ENCODE data around the gene ARID2. TPM values are rescaled to one million over a fixed set of nuclear protein-coding genes. Genes with fewer than 3 reads are reported as not detected.

Gene ARID2
- total RNA-seq, 2 experiments from 2014 or later = 30.1 to 44.9 TPM

DNA sequence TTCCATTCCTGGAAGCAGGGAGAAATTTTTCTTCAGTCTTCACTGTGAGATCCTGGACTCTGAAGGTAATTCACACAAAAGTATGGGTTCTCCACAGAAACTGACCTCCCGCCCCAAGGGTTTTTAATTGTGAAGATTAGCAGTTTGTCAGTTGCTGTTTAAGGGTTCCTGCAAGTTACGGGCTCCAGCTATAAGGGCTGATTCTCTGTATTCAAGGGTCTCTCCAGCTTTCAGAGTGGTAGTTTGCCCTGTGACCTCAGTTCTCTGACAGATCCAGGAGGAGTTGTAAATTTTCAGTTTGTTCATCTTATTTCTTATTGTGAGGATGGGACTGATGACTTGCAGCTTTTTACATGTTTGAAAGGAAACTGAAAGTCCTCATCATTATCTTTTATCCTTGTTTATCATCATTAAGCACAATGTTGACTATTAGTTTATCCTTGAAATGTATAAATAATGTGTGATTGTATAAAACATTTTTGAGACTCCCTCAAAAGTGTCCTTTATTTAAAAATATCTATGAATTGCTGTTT is 149.9 kb downstream of the ARID2 start:
- ChIA-PET CTCF (ENCODE audit: unreplicated experiment) (no interaction called here), POLR2A (no interaction called here)
- Histone ChIP-seq H3K9me2 (ENCODE audit: insufficient read depth, low read length) (no peaks in the 10 kb centered on the region), H3K27ac (ENCODE audit: low read depth, low read length, poor library complexity, severe bottlenecking) (no peak overlapping the region), H3K36me3 (ENCODE audit: insufficient read depth, low read length) (peaks cover 48% of the 10 kb centered on the region), H3K79me2 (ENCODE audit: insufficient read depth, low read depth, low read length) (no peaks in the 10 kb centered on the region), H4K20me1 (ENCODE audit: insufficient read depth, low read length) (no peaks in the 10 kb centered on the region), H3K9me3 (ENCODE audit: low read length) (0 out of 2 replicates have a peak, but pooled peaks cover 5% of the 10 kb centered on the region), H2AFZ (ENCODE audit: low read length) (no peak overlapping the region), H3K4me1 (ENCODE audit: insufficient read depth, low read length, poor library complexity, severe bottlenecking) (no peaks in the 10 kb centered on the region), H3K4me3 (ENCODE audit: low read depth, low read length, poor library complexity, severe bottlenecking) (no peak overlapping the region), H3K4me2 (ENCODE audit: low read length) (no peak overlapping the region)
- intact Hi-C loops (cut with micrococcal nuclease; ENCODE audit: unreplicated experiment) = no loop called here
- DNase-seq (ENCODE audit: low spot score) = no peak
- TF ChIP-seq CTCF (conservative IDR thresholded peaks at IDR 0.05; ENCODE audit: low read length) (no peak), EZH2phosphoT487 (IDR thresholded peaks at IDR 0.05; ENCODE audit: borderline replicate concordance, low read depth, low read length) (no peak)
- no TSS peak for BruUV-seq (replicated peaks)

DNA sequence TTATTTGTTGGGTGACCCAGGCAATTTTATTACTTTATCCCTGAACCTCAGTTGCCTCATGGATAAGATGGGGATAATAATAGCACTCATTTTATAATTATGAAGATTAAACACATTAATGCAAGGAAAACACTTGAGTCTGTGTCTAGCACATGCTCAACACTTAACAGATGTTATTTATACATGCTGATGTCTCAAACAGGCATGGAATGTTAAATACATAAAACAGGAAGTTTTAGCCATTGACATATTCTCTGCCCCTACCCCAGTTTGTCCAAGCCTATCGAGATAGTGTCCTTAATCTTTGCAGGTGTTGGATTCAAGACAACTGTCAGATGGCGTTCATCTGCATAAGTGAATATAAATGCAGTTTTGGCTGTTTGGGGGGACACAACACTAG is 151.0 kb downstream of the ARID2 start:
- POLR2A ChIA-PET = no interaction called here
- no peak for DNase-seq (ENCODE audit: low spot score)
- H4K20me1 ChIP-seq (ENCODE audit: insufficient read depth, low read length) = no peaks in the 10 kb centered on the region
- no peaks in the 10 kb centered on the region for H3K9me2 ChIP-seq (ENCODE audit: insufficient read depth, low read length)
- peaks cover 48% of the 10 kb centered on the region for H3K36me3 ChIP-seq (ENCODE audit: insufficient read depth, low read length)
- CTCF ChIA-PET (ENCODE audit: unreplicated experiment) = no interaction called here
- intact Hi-C loops (cut with micrococcal nuclease; ENCODE audit: unreplicated experiment) = no loop called here
- no peaks in the 10 kb centered on the region for H3K79me2 ChIP-seq (ENCODE audit: insufficient read depth, low read depth, low read length)
- no peak overlapping the region for H3K4me2 ChIP-seq (ENCODE audit: low read length)
- peaks cover 7% of the 10 kb centered on the region; the same call in 1 of the 2 replicates for H3K9me3 ChIP-seq (ENCODE audit: low read length)
- H3K4me1 ChIP-seq (ENCODE audit: insufficient read depth, low read length, poor library complexity, severe bottlenecking) = no peaks in the 10 kb centered on the region
- H2AFZ ChIP-seq (ENCODE audit: low read length) = no peak overlapping the region
- H3K27ac ChIP-seq (ENCODE audit: low read depth, low read length, poor library complexity, severe bottlenecking) = no peak overlapping the region
- no peak for TF ChIP-seq EZH2phosphoT487 (IDR thresholded peaks at IDR 0.05; ENCODE audit: borderline replicate concordance, low read depth, low read length)
- TF ChIP-seq CTCF (conservative IDR thresholded peaks at IDR 0.05; ENCODE audit: low read length) = no peak
- H3K4me3 ChIP-seq (ENCODE audit: low read depth, low read length, poor library complexity, severe bottlenecking) = no peak overlapping the region
- TSS peak; percentile 20 for BruUV-seq (replicated peaks)

DNA sequence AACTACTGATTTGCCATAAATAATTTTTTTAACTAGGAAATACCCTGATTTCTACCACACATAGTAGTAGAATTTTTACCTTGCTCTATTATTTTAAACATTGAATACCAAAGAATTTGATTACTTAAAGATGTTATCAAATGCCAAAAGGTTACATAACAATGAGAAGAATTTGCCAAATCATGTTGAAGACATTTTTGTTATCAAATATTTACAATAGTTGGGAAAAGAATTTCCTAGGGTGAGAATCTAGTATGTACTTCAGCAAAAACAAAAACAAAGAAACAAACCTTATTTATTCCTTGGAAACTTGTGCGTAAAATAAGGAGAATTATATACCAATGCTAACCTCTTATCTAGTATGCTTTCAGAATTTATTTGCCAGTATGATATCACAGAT is 153.7 kb downstream of the ARID2 start:
- CTCF ChIA-PET (ENCODE audit: unreplicated experiment) = no interaction called here
- intact Hi-C loops (cut with micrococcal nuclease; ENCODE audit: unreplicated experiment) = no loop called here

More for the DNA sequence above, 153.7 kb downstream of the ARID2 start:
- POLR2A ChIA-PET = interaction anchor here (1.2 kb wide), 1 partner anchor 18 kb away, joined by 3 read pairs; no protein-coding TSS in a partner anchor
- Histone ChIP-seq H3K79me2 (ENCODE audit: insufficient read depth, low read depth, low read length) (no peaks in the 10 kb centered on the region), H2AFZ (ENCODE audit: low read length) (no peak overlapping the region), H3K4me3 (ENCODE audit: low read depth, low read length, poor library complexity, severe bottlenecking) (no peak overlapping the region), H3K9me3 (ENCODE audit: low read length) (peaks cover 9% of the 10 kb centered on the region; the same call in 1 of the 2 replicates), H4K20me1 (ENCODE audit: insufficient read depth, low read length) (no peaks in the 10 kb centered on the region), H3K4me2 (ENCODE audit: low read length) (no peak overlapping the region), H3K9me2 (ENCODE audit: insufficient read depth, low read length) (no peaks in the 10 kb centered on the region), H3K27ac (ENCODE audit: low read depth, low read length, poor library complexity, severe bottlenecking) (no peak overlapping the region), H3K36me3 (ENCODE audit: insufficient read depth, low read length) (peaks cover 52% of the 10 kb centered on the region), H3K4me1 (ENCODE audit: insufficient read depth, low read length, poor library complexity, severe bottlenecking) (no peaks in the 10 kb centered on the region)
- no peak for DNase-seq (ENCODE audit: low spot score)
- BruUV-seq (replicated peaks) = no TSS peak
- TF ChIP-seq CTCF (conservative IDR thresholded peaks at IDR 0.05; ENCODE audit: low read length) (no peak), EZH2phosphoT487 (IDR thresholded peaks at IDR 0.05; ENCODE audit: borderline replicate concordance, low read depth, low read length) (no peak)

All from OCI-LY7 (cell line).